ENCODE measurements around the gene ZNF674.

DNA sequence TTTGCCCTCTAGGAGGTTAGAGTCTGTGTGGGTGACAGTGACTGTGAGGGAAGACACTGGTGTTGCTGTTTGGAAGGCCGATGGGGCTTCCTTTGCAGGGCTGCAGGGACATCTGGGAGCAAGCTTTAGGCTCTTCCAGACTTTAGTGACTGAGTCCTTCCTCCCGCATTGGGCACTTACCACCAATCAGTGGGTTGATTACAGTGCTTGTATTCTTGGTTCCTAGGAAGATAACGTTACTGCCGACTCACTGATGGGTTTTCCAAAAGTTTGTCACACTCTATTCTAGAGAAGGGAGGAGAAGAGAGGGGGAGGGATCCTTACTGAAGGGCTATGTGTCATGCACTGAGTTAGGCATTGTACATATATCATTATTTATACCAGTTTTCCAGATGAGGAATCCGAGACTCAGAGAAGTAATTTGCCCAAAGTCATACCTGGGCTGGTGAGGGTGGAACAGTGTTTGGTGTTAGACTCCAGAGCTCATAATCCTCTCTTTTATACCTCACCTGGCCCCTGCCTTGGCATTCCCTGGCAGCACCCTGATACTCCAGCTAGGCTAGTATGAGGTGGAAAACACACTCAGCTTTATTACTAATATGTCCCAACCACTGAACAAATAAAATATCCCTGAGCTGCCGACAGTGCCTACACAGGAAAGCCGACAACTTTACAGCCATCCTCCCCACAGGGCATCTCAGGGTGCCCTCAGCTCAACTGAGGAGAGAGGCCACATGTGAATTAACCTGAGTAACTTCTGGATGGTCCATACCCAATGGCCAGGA, 32.2 kb upstream of the ZNF674 start:
- TF ChIP-seq POLR2A (IDR thresholded peaks at IDR 0.05) (no peak), POLR2AphosphoS5 (IDR thresholded peaks at IDR 0.05) (no peak)
- TF ChIP-seq, protein P1, sequence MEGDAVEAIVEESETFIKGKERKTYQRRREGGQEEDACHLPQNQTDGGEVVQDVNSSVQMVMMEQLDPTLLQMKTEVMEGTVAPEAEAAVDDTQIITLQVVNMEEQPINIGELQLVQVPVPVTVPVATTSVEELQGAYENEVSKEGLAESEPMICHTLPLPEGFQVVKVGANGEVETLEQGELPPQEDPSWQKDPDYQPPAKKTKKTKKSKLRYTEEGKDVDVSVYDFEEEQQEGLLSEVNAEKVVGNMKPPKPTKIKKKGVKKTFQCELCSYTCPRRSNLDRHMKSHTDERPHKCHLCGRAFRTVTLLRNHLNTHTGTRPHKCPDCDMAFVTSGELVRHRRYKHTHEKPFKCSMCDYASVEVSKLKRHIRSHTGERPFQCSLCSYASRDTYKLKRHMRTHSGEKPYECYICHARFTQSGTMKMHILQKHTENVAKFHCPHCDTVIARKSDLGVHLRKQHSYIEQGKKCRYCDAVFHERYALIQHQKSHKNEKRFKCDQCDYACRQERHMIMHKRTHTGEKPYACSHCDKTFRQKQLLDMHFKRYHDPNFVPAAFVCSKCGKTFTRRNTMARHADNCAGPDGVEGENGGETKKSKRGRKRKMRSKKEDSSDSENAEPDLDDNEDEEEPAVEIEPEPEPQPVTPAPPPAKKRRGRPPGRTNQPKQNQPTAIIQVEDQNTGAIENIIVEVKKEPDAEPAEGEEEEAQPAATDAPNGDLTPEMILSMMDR (IDR thresholded peaks at IDR 0.05 in 8 of 11, conservative IDR thresholded peaks at IDR 0.05 in 3 of 11), result no peak

Measured in spleen (tissue), 7 donors.